H1 (cell line): Measurements from ENCODE around the gene SCMH1. TPM values are rescaled to one million over a fixed set of nuclear protein-coding genes. Genes with fewer than 3 reads are reported as not detected.

ENCODE experiments used
- CTCF ChIA-PET: fragments of 300-600 bp; sonication (Branson Sonifier 250); formaldehyde crosslinking; loops from one replicate; lab custom pipeline; 2021; ENCODE audit not compliant: partially characterized antibody; lab: Charles Lee
- POLR2A ChIA-PET: fragments of 300-600 bp; sonication (Branson Sonifier 250); formaldehyde crosslinking; loops from one replicate; lab custom pipeline; 2021; ENCODE audit warnings: inconsistent platforms; ENCODE audit not compliant: partially characterized antibody; lab: Charles Lee
- DNase-seq, 2 experiments: peaks; one replicate each; pipeline versions ENCODE4 v3.0.0 to v3.0.0-alpha.2; 2010 to 2022; ENCODE audit warnings: low spot score in 2 of 2, low read depth in 1 of 2, mixed read lengths in 1 of 2
- FAIRE-seq: peaks from 2 replicates; lab custom pipeline; 2011; peaks lifted over from hg19 to GRCh38; lab: Jason Lieb, UNC
- H2AFZ ChIP-seq: 2 replicates; pipeline ENCODE4 v1.8.1; 2012; ENCODE audit warnings: low read length, inconsistent platforms
- H2AK5ac ChIP-seq: 2 replicates; pipeline ENCODE4 v1.6.1; 2013; ENCODE audit warnings: low read depth, low read length
- H2BK120ac ChIP-seq: replicated peaks from 2 replicates; pipeline ENCODE3; 2013; ENCODE audit warnings: low read depth, low read length, inconsistent platforms
- H2BK12ac ChIP-seq: 2 replicates; pipeline ENCODE4 v1.6.1; 2013; ENCODE audit warnings: low read depth, low read length
- H2BK15ac ChIP-seq: 2 replicates; pipeline ENCODE4 v1.6.1; 2013; ENCODE audit warnings: low read length
- H2BK20ac ChIP-seq: 2 replicates; pipeline ENCODE4 v1.6.1; 2013; ENCODE audit warnings: low read length
- H2BK5ac ChIP-seq: 2 replicates; pipeline ENCODE4 v1.6.1; 2013; ENCODE audit warnings: low read depth, low read length
- H3K14ac ChIP-seq: 2 replicates; pipeline ENCODE4 v1.6.1; 2013; ENCODE audit warnings: inconsistent platforms; ENCODE audit not compliant: insufficient read length
- H3K18ac ChIP-seq: 2 replicates; pipeline ENCODE4 v1.6.1; 2013; ENCODE audit warnings: low read length; ENCODE audit errors: extremely low read depth
- H3K23ac ChIP-seq: 2 replicates; pipeline ENCODE4 v1.6.1; 2013; ENCODE audit warnings: inconsistent platforms; ENCODE audit not compliant: insufficient read length
- H3K23me2 ChIP-seq: 2 replicates; pipeline ENCODE4 v1.6.1; 2013; ENCODE audit warnings: low read depth, low read length
- H3K27ac ChIP-seq: 2 replicates; pipeline ENCODE4 v1.6.1; 2011; ENCODE audit warnings: low read depth, low read length, inconsistent platforms
- H3K27me3 ChIP-seq, 4 experiments: replicated peaks in 1 of 4; 1 replicate in 1 of 4; 2 replicates in 3 of 4; pipeline versions ENCODE4 v1.6.1 to v1.8.1; 2011 to 2013; ENCODE audit warnings: low read length in 3 of 4, mild to moderate bottlenecking in 3 of 4, inconsistent platforms in 2 of 4, mixed read lengths in 2 of 4, moderate library complexity in 1 of 4; ENCODE audit not compliant: control insufficient read depth in 3 of 4, insufficient read depth in 3 of 4; ENCODE audit errors: extremely low read depth in 1 of 4
- H3K36me3 ChIP-seq, 4 experiments: 2 replicates each; pipeline versions ENCODE4 v1.6.1 to v1.8.1; 2011 to 2013; ENCODE audit warnings: mild to moderate bottlenecking in 4 of 4, low read length in 3 of 4, moderate library complexity in 2 of 4, control low read depth in 1 of 4, inconsistent platforms in 1 of 4; ENCODE audit not compliant: insufficient read depth in 4 of 4, control insufficient read depth in 2 of 4
- H3K4ac ChIP-seq: replicated peaks from 2 replicates; pipeline ENCODE3; 2013; ENCODE audit warnings: low read length, low read depth, mixed read lengths, inconsistent platforms; ENCODE audit not compliant: insufficient read length
- H3K4me1 ChIP-seq, 4 experiments: replicated peaks in 1 of 4; 1 replicate in 1 of 4; 2 replicates in 3 of 4; pipeline versions ENCODE4 v1.6.1 to v1.8.1; 2011 to 2013; ENCODE audit warnings: low read length in 3 of 4, inconsistent platforms in 2 of 4, mixed read lengths in 1 of 4; ENCODE audit not compliant: insufficient read depth in 4 of 4, control insufficient read depth in 3 of 4
- H3K4me2 ChIP-seq, 2 experiments: 2 replicates each; pipeline versions ENCODE4 v1.6.1 to v1.8.1; 2011 to 2013; ENCODE audit warnings: low read depth in 2 of 2, low read length in 2 of 2, control low read depth in 1 of 2, inconsistent platforms in 1 of 2, mild to moderate bottlenecking in 1 of 2; ENCODE audit not compliant: insufficient read depth in 1 of 2
- H3K4me3 ChIP-seq, 4 experiments: fragments of 200-600, 300-600 bp in 1 of 4; sonication (generic), shearing (Covaris generic), sonication (Bioruptor Twin) in 1 of 4; 2 replicates each; pipeline versions ENCODE4 v1.5.1 to v1.8.1; 2011 to 2016; ENCODE audit warnings: low read length in 4 of 4, low read depth in 3 of 4, control low read depth in 2 of 4, inconsistent platforms in 2 of 4, mild to moderate bottlenecking in 2 of 4, mixed read lengths in 1 of 4, moderate library complexity in 1 of 4; ENCODE audit not compliant: insufficient read depth in 2 of 4; ENCODE audit errors: extremely low read depth in 1 of 4
- H3K56ac ChIP-seq: replicated peaks from 2 replicates; pipeline ENCODE3; 2013; ENCODE audit warnings: low read depth, mild to moderate bottlenecking, mixed read lengths, low read length, inconsistent platforms; ENCODE audit not compliant: insufficient read length
- H3K79me1 ChIP-seq: 2 replicates; pipeline ENCODE4 v1.6.1; 2013; ENCODE audit warnings: low read depth, low read length, control low read depth
- H3K79me2 ChIP-seq, 2 experiments: 2 replicates each; pipeline versions ENCODE4 v1.6.1 to v1.8.1; 2012 to 2013; ENCODE audit warnings: low read length in 2 of 2, mild to moderate bottlenecking in 2 of 2, inconsistent platforms in 1 of 2; ENCODE audit not compliant: insufficient read depth in 2 of 2, control insufficient read depth in 1 of 2
- H3K9ac ChIP-seq, 4 experiments: replicated peaks in 1 of 4; 1 replicate in 1 of 4; 2 replicates in 3 of 4; pipeline versions ENCODE4 v1.6.1 to v1.8.1; 2011 to 2013; ENCODE audit warnings: low read depth in 3 of 4, low read length in 3 of 4, control low read depth in 2 of 4, mild to moderate bottlenecking in 2 of 4, moderate library complexity in 2 of 4, inconsistent platforms in 1 of 4; ENCODE audit errors: extremely low read depth in 1 of 4
- H3K9me3 ChIP-seq, 2 experiments: 2 replicates each; pipeline versions ENCODE4 v1.6.1 to v1.8.1; 2012 to 2013; ENCODE audit warnings: mild to moderate bottlenecking in 2 of 2, moderate library complexity in 2 of 2, control low read depth in 1 of 2, inconsistent platforms in 1 of 2, low read depth in 1 of 2, low read length in 1 of 2, mixed read lengths in 1 of 2; ENCODE audit not compliant: insufficient read depth in 2 of 2
- H4K20me1 ChIP-seq, 2 experiments: replicated peaks in 1 of 2; 2 replicates each; pipeline versions ENCODE3 to v1.8.1; 2011 to 2013; ENCODE audit warnings: inconsistent platforms in 2 of 2, low read length in 2 of 2, mild to moderate bottlenecking in 1 of 2; ENCODE audit not compliant: insufficient read depth in 2 of 2, control insufficient read depth in 1 of 2
- H4K5ac ChIP-seq: 2 replicates; pipeline ENCODE4 v1.6.1; 2013; ENCODE audit warnings: low read length, low read depth, mixed read lengths, inconsistent platforms; ENCODE audit not compliant: insufficient read length
- H4K8ac ChIP-seq: 2 replicates; pipeline ENCODE4 v1.8.0; 2013; ENCODE audit warnings: mild to moderate bottlenecking, moderate library complexity, low read length, inconsistent platforms; ENCODE audit not compliant: insufficient read depth; ENCODE audit errors: extremely low read depth
- H4K91ac ChIP-seq: replicated peaks from 2 replicates; pipeline ENCODE3; 2013; ENCODE audit warnings: low read length, mixed read lengths, inconsistent platforms; ENCODE audit not compliant: insufficient read length
- BCL11A ChIP-seq, 2 experiments: IDR thresholded peaks; one replicate each; pipeline ENCODE4 v1.6.1; 2011; ENCODE audit warnings: low read depth in 2 of 2, low read length in 2 of 2, mild to moderate bottlenecking in 2 of 2
- CBX8 ChIP-seq: fragments of 300-800, 300-1000 bp; sonication (generic); IDR thresholded peaks from 2 replicates; pipeline ENCODE4 v1.7.1; 2016; ENCODE audit warnings: low read depth, low read length, borderline replicate concordance
- RNF2 ChIP-seq: fragments of 200-900, 300-1000 bp; sonication (generic); IDR thresholded peaks from 2 replicates; pipeline ENCODE4 v1.7.1; 2016; ENCODE audit warnings: borderline replicate concordance, low read depth, mild to moderate bottlenecking, antibody characterized with exemption, low read length; ENCODE audit not compliant: poor library complexity, severe bottlenecking; ENCODE audit errors: missing control alignments
- TAF1 ChIP-seq: IDR thresholded peaks from 2 replicates; pipeline ENCODE4 v1.6.1; 2011; ENCODE audit warnings: mild to moderate bottlenecking, low read depth, low read length
- WGBS, 2 experiments: shearing (Covaris generic) in 1 of 2; methylation state at CpG; one replicate each; pipeline versions ENCODE4 v1.1.6 to v1.1.7; 2013 to 2015; ENCODE audit warnings: low lambda C conversion rate in 2 of 2, mixed read lengths in 2 of 2, inconsistent platforms in 1 of 2, low coverage in 1 of 2, missing lambda C conversion rate in 1 of 2; ENCODE audit not compliant: insufficient replicate concordance in 2 of 2, insufficient coverage in 1 of 2, insufficient read length in 1 of 2; ENCODE audit errors: extremely low coverage in 1 of 2, missing lambda C conversion rate in 1 of 2; 5-methylcytosine and 5-hydroxymethylcytosine counted together
- polyA plus RNA-seq, 7 experiments: library from polyadenylated mRNA; depleted of rRNA in 3 of 7; stranded (reverse) in 5 of 7; unstranded in 2 of 7; fragments of >200 nt in 5 of 7; fragments of 200-250 nt in 2 of 7; gene quantifications; 1 replicate in 5 of 7; 2 replicates in 1 of 7; 4 replicates in 1 of 7; pipeline versions ENCODE4 v1.2.1 to v1.2.3, GENCODE V29; 2011 to 2013; ENCODE audit warnings: missing spikeins in 2 of 7, mixed read lengths in 2 of 7
- total RNA-seq: library from RNA; stranded (reverse); fragmentation: NEBNext Ultra II Directional; extraction: Animal tissue kit (Norgen Biotek cat#: 25700); gene quantifications from 2 replicates; pipeline ENCODE4 v1.2.1, GENCODE V29; 2021

The SCMH1 gene
- total and polyA plus RNA-seq, 2 of the 8 experiments (the other 6 are each of a cell fraction or from before 2014, with no cell fraction given), result 16.6 to 30.7 TPM

GRCh38 chr1:41226815-41227434 lies 15.2 kb downstream of the SCMH1 start:
- Histone ChIP-seq H3K27ac (no peak overlapping the region), H2BK5ac (no peak overlapping the region), H3K36me3 (no peaks in the 10 kb centered on the region), H3K27me3 (no peaks in the 10 kb centered on the region), H3K4me3 (no peak overlapping the region), H3K23me2 (no peaks in the 10 kb centered on the region), H2AFZ (no peak overlapping the region), H3K18ac (no peak overlapping the region), H3K4me1 (peaks cover 0 to 4% (median 0%) of the 10 kb centered on the region in 4 experiments; a peak in 1 of 7 replicates), H3K14ac (no peak overlapping the region), H3K79me2 (peaks cover 0 to 7% of the 10 kb centered on the region in 2 experiments; a peak in 1 of 4 replicates), H3K9me3 (no peaks in the 10 kb centered on the region), H2BK12ac (no peak overlapping the region), H4K91ac (no peak overlapping the region), H2BK20ac (no peak overlapping the region; the same call in 1 of the 2 replicates), H4K8ac (no peak overlapping the region), H3K79me1 (no peaks in the 10 kb centered on the region), H3K9ac (no peak overlapping the region), H3K23ac (no peak overlapping the region), H4K5ac (no peak overlapping the region), H4K20me1 (no peaks in the 10 kb centered on the region), H3K4me2 (no peak overlapping the region), H2BK15ac (no peak overlapping the region), H2AK5ac (no peak overlapping the region), H3K4ac (no peak overlapping the region), H2BK120ac (no peak overlapping the region), H3K56ac (no peak overlapping the region)
- CTCF ChIA-PET, result interaction anchor here (1.0 kb wide), 2 partner anchors 104 to 191 kb away, joined by 3 read pairs; no protein-coding TSS in a partner anchor
- DNase-seq, result no peak
- no peak for TF ChIP-seq RNF2
- no peak for TF ChIP-seq TAF1
- no peak for TF ChIP-seq BCL11A (IDR thresholded peaks at IDR 0.05; ENCODE audit: low read depth in 2 of 2, low read length in 2 of 2)
- TF ChIP-seq CBX8, result no peak
- no peak for FAIRE-seq
- POLR2A ChIA-PET, result no interaction called here
- 84% methylated on average over 3 of the region's 3 CpGs; no CpG with 5 or more reads in 1 of the 2 experiments for WGBS, 2 experiments
